Measurements from ENCODE around the gene ALG1. TPM values are rescaled to one million over a fixed set of nuclear protein-coding genes. Genes with fewer than 3 reads are reported as not detected.
"Not testable (repeated sequence)": the region's sequence is repeated elsewhere in the genome, so short reads cannot be mapped to it uniquely, and the experiment has no call there.

ALG1 gene
- total and polyA plus RNA-seq, 2 of the 13 experiments (the other 11 are each of a cell fraction or from before 2014, with no cell fraction given), result 43.3 to 75.6 TPM

GRCh38 chr16:5097470-5098220, 26.0 kb downstream of the ALG1 start, which contains the start of gene EEF2KMT (continued):
- TF ChIP-seq, protein P1, sequence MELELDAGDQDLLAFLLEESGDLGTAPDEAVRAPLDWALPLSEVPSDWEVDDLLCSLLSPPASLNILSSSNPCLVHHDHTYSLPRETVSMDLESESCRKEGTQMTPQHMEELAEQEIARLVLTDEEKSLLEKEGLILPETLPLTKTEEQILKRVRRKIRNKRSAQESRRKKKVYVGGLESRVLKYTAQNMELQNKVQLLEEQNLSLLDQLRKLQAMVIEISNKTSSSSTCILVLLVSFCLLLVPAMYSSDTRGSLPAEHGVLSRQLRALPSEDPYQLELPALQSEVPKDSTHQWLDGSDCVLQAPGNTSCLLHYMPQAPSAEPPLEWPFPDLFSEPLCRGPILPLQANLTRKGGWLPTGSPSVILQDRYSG (CRISPR knock-in tag; IDR thresholded peaks at IDR 0.05), result 0 out of 2 replicates have a peak, but pooled peaks have one; percentile 63
- peak; percentile 87; the same call in 1 of the 2 replicates for TF ChIP-seq HOXA5 (CRISPR knock-in tag; IDR thresholded peaks at IDR 0.05)
- TF ChIP-seq SNAPC2 (CRISPR knock-in tag; IDR thresholded peaks at IDR 0.05), result 0 out of 2 replicates have a peak, but pooled peaks have one; percentile 42

- H3K36me3 ChIP-seq (replicated peaks in 1 of 2; ENCODE audit: control insufficient read depth in 1 of 2, insufficient read depth in 2 of 2, low read length in 2 of 2); CTCF ChIA-PET (ENCODE audit: low intra/inter-chr PET ratio, low total read pairs); H3K79me2 ChIP-seq (ENCODE audit: insufficient read depth, low read length); H3K9me3 ChIP-seq (ENCODE audit: low read length); in situ Hi-C loops (cut with HindIII; ENCODE audit: extremely low pct_ligation_motif_present, low pct_unique_long_range_greater_than_20kb); H3K27me3 ChIP-seq (ENCODE audit: control insufficient read depth in 1 of 2, insufficient read depth in 2 of 2, low read length in 2 of 2); H2AFZ ChIP-seq (ENCODE audit: low read length); H4K20me1 ChIP-seq (ENCODE audit: insufficient read depth, low read length); FAIRE-seq: not testable (repeated sequence)
- POLR2A ChIA-PET, result interaction anchor here (0.6 to 2.6 kb wide), 19 partner anchors 9 to 482 kb away, joined by 3 to 26 read pairs (median 5); partner anchors contain the start of genes ALG1, ANKS3, DNAAF8 and NAGPA
- intact Hi-C loops (cut with micrococcal nuclease; ENCODE audit: unreplicated experiment), result loop anchor here (1.0 to 5.0 kb wide), 2 partner anchors 46 to 141 kb away; partner anchors contain the start of gene SEC14L5
- WGBS (ENCODE audit: low lambda C conversion rate), result under 1% methylated on average over 39 of the region's 67 CpGs
- peak overlapping the region; percentile 63 for H3K9ac ChIP-seq (ENCODE audit: insufficient read depth, low read depth, low read length)
- TSS peak; percentile 56 for BruUV-seq (replicated peaks)
- H3K4me1 ChIP-seq (ENCODE audit: insufficient read depth, low read length), result peaks cover 31% of the 10 kb centered on the region
- ATAC-seq (peak; percentile 35; the same call in 1 of the 3 replicates), DNase-seq (ENCODE audit: low spot score) (peak; percentile 78)
- H3K4me2 ChIP-seq (ENCODE audit: low read depth, low read length), result peak overlapping the region; percentile 79
- H3K27ac ChIP-seq (ENCODE audit: extremely low read length, insufficient read depth, low read length), result peak overlapping the region; percentile 65
- peak overlapping the region; percentile 68 to 89 (median 84) for H3K4me3 ChIP-seq (replicated peaks in 1 of 3; ENCODE audit: insufficient read depth in 1 of 3, low read depth in 2 of 3, low read length in 3 of 3)
- TF ChIP-seq SPEN (CRISPR knock-in tag; IDR thresholded peaks at IDR 0.05; ENCODE audit: low read depth), result 0 out of 2 replicates have a peak, but pooled peaks have one; percentile 75
- TF ChIP-seq, protein P2, sequence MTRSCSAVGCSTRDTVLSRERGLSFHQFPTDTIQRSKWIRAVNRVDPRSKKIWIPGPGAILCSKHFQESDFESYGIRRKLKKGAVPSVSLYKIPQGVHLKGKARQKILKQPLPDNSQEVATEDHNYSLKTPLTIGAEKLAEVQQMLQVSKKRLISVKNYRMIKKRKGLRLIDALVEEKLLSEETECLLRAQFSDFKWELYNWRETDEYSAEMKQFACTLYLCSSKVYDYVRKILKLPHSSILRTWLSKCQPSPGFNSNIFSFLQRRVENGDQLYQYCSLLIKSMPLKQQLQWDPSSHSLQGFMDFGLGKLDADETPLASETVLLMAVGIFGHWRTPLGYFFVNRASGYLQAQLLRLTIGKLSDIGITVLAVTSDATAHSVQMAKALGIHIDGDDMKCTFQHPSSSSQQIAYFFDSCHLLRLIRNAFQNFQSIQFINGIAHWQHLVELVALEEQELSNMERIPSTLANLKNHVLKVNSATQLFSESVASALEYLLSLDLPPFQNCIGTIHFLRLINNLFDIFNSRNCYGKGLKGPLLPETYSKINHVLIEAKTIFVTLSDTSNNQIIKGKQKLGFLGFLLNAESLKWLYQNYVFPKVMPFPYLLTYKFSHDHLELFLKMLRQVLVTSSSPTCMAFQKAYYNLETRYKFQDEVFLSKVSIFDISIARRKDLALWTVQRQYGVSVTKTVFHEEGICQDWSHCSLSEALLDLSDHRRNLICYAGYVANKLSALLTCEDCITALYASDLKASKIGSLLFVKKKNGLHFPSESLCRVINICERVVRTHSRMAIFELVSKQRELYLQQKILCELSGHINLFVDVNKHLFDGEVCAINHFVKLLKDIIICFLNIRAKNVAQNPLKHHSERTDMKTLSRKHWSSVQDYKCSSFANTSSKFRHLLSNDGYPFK (CRISPR knock-in tag; IDR thresholded peaks at IDR 0.05; ENCODE audit: borderline replicate concordance), result peak; percentile 21; the same call in 1 of the 2 replicates
- peak; percentile 7; the same call in 1 of the 2 replicates for TF ChIP-seq ELF1 (CRISPR knock-in tag; IDR thresholded peaks at IDR 0.05)
- peak; percentile 33; the same call in 1 of the 2 replicates for TF ChIP-seq TAF1 (CRISPR knock-in tag; IDR thresholded peaks at IDR 0.05)
- TF ChIP-seq ZNF317 (CRISPR knock-in tag; IDR thresholded peaks at IDR 0.05), result 0 out of 2 replicates have a peak, but pooled peaks have one; percentile 35
- peak; percentile 77 for TF ChIP-seq ZNF687 (CRISPR knock-in tag; IDR thresholded peaks at IDR 0.05)
- TF ChIP-seq SP4 (CRISPR knock-in tag; IDR thresholded peaks at IDR 0.05), result peak; percentile 95
Measured at GRCh38 chr16:5098221-5099159, 26.8 kb downstream of the ALG1 start.
